ENCODE data around the gene ACOT13.
"Not testable (repeated sequence)": the region's sequence is repeated elsewhere in the genome, so short reads cannot be mapped to it uniquely, and the experiment has no call there.

Gene ACOT13

DNA sequence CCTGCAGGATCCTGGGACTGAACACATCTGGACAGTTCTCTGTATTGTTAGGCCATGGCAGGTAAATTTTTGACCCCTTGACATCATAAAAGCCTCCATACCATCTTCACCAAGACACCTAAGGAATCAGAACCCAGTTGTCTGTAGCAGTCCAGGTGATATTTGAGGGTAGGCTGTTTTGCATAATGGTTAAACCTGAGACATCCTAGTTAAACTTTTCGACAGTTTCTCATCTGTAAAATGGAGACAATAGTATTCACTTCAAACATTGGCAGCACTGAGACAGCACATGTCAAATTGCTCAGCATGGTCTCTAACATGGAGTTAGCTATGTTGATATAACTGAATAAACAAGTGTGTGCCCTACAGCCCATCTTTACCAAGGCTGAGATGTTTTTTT lies 27.3 kb downstream of the ACOT13 start:
- DNase-seq: no peak

DNA sequence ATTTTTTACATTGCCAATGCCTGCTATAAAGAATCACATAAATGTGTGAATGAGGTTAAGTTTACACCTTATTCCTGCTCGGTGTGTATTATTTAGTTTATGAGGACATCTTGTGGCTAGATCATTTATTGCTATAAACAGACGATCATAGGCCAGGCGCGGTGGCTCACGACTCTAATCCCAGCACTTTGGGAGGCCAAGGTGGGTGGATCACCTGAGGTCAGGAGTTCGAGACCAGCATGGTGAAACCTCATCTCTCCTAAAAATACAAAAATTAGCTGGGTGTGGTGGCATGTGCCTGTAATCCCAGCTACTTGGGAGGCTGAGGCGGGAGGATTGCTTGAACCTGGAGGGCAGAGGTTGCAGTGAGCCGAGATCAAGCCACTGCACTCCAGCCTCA lies 28.8 kb downstream of the ACOT13 start:
- DNase-seq: peak; percentile 69

DNA sequence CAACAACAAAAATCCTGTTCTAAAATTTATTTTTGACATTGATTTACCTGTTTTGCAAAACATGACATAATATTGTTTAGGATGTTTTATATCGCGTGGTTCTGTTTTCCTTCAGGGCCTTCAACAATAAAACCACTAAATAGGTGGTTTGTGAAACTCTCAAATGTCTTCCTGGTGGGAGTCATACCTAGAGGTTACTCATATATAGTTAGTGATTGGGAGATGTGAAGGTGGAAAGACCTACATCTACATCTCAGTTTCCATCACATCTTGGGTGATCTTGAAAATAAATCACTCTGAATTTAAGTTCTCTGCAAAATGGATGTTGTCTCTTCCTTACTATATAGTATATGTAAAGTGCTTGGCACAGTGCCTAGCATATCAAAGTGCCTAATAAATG lies 29.2 kb downstream of the ACOT13 start:
- no peak for DNase-seq

DNA sequence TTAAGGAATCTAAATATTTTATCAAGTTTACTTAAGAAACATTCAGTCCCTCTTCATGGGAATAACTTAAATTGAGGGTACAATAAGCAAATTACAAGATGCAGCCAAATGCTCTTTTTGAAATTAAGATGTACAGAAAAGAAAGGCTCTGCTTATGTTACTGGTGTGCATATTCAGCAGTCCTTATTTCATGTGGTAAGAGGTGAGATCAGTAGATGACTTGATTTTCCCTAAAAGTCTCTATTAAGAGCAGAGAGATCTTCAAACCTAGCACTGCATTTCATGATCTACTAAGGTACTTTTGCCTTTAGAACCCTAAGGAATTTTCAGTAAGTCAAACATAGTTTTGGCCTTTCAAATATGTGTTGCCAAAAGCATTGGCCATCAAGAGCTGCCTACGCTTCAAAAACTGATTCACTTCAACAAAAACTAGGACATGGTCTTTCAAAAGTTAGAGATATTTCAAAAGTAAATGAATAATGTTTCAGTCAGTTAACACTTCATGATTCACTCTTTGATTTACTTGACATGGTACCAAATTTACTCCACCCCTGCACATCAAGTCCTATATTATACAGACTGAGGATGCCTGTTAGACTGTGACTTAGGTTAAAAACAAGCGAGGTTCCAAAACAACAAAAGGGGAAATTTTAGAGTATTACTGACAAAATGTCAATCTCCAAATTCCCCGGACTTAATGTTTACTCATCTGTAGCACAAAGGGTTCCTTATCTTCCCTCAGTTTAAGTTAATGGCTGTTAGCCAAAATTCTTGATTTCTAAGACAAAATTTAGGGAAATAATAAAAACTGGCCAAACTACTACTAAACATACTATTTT lies 32.9 kb downstream of the ACOT13 start:
- DNase-seq: no peak

DNA sequence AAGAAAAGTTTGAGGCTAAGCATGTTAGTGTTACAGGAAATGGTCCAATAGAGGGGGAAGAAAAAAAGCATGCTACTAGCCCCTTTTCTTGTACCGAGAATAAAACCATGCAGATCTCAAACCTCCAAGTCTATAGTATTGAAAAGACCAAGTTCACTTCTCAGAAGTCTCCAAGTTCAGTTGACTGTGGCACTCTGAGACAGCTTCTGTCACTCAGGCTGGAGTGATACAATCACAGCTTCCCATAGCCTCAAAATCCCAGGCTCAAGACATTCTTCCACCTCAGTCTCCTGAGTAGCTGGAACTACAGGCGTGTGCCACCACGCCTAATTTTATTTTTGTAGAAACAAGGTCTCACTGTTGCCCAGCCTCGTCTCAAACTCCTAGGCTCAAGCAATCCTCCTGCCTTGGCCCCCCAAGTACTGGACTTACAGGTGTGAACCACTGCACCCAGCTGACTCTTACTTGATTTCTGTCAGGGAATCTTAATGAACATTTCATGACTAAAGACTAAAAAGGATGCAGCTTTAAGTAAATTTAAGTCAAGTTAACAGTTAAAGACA lies 35.9 kb downstream of the ACOT13 start:
- no peak for DNase-seq

DNA sequence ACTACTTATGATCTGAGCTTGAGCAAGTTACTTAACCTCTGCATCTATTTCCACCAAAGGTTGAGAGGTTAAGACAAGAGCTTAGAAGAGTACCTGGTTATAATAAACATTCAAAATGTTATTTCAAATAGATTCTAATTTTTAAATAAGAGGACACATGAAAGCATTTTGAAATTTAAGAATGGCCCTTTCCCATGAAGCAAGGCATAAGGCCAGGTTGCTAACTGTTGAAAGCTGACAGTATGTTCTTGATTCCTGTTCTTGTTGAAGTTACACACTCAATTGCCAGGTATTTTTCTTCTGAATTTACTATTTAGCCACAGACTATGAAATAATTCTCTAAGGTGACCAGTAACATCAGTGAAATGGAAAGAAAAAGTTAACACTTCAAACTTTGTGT lies 37.6 kb downstream of the ACOT13 start:
- no peak for DNase-seq

DNA sequence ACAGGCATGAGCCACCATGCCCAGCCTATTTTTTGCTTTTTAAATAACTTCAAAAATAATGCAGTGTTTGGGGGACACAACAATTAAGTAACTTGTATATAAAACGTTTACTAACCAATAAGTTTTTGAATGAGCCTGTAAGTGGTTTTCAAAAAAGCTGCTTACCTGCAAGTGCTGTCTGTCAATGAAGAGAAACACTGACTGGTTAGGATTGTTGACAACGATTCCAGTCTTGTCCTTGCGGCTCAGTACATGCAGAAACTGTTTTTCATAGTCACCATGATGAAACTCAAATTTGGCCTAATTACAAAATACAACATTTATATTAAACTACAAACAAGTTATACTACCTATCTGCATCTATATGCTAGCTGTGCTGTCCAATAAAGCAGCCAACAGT lies 41.7 kb downstream of the ACOT13 start:
- DNase-seq: no peak

DNA sequence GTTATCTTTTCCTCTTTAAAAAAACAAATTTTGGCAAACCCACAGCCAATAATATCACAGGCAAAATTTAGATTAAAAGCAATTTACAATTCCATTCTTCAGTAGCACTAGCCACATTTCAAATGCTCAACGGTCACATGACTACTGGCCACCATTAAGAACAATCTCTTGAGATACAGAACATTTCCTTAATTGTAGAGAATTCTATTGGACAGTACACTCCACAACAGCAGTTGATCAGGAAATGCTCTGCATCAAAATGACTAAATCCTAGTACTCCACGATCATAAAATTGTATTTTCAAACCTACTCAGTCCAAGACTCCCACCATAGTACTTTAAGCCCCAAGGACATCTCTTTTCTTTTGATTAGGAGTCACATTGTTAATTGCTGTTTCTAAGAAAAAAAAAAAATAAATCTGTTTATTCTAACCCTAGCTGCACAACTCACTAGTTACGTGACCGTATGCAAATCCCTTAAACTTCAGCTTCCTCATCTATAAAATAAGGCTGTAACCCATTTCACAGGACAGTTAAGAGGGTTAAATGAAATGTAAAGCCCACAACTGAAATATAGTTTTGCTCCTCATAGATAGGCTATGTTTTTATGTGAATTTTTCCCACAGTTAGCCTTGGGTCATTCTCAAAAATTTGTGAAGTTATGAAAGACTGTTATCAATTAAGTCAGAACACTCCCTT lies 42.3 kb downstream of the ACOT13 start:
- no peak for DNase-seq

DNA sequence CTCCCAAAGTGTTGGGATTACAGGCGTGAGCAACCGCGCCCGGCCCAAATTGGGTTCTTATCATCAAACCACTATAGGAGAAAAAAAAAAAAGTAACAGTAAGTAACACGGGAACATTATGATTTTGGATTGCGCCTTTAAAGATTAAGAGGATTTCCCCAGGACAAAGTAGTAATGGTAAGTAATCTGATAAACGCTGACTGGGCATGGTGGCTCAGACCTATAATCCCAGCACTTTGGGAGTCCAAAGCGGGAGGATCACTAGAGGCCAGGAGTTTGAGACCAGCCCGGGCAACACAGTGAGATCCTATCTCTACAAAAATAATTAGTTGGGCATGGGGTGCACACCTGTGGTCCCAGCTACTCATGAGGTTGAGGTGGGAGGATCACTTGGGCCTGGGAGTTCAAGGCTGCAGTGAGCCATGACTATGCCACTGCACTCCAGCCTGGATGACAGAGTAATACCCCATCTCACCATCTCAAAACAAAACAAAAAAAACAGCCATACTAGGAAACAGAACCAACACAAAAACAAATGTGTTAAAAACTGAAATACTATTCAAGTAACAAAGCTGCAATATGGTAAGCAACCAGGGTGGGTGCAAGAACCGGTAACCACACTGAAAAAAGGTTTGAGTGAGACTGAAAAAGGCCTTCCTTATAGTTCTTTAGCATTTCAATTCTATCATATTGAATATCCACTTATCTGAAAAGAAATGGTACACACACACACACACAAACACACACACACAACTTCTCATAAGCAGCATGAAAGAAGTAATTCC lies 43.8 kb downstream of the ACOT13 start:
- no peak for DNase-seq

DNA sequence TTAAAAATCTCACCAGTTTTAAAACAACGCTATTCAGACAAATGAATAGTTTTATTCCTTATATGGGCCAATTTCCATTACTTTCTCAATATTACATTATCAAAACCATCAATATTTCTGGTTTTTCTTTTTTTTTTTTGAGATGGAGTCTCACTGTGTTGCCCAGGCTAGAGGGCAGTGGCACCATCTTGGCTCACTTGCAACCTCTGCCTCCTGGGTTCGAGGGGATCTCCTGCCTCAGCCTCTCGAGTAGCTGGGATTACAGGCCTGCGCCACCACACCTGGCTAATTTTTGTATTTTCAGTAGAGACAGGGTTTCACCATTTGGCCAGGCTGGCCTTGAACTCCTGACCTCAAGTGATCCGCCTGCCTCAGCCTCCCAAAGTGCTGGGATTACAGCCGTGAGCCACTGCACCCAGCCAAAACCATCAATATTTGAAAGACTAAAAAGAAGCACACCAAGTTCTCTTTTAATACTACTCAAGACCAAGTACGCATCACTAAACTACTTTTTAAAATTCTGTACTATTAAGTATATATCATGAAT lies 49.8 kb downstream of the ACOT13 start:
- DNase-seq: not testable (repeated sequence)

DNA sequence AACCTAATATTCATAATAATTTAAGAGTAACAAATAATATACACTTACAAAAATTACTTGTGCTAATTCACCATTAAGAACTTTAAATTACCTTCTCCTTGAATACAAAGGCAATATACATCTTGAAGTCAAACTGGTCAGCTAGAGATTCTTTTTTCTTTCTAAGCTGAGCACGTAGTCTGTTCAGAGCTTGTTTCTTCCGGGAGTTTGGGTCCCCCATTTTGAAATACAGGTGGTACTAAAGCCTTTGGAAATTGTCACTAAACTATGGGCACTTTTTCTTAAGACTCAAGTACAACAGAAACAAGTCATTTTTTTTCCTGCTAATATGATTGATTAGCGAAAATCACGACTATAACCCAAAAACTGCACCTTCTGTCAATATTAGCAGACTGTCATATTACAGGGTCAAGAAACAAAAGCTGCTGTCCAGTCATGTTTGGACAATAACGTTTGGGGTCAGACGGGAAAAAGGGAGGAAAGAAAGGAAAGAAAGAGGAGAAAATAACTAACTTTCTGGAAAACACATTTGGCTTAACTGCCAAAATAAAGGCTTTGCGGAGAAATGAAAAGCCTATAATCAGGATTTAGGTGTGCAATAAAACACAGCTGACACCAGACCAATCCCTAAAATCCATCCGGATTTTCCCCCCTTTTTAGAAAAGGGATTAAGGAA lies 51.7 kb downstream of the ACOT13 start:
- peak; percentile 28 for DNase-seq

DNA sequence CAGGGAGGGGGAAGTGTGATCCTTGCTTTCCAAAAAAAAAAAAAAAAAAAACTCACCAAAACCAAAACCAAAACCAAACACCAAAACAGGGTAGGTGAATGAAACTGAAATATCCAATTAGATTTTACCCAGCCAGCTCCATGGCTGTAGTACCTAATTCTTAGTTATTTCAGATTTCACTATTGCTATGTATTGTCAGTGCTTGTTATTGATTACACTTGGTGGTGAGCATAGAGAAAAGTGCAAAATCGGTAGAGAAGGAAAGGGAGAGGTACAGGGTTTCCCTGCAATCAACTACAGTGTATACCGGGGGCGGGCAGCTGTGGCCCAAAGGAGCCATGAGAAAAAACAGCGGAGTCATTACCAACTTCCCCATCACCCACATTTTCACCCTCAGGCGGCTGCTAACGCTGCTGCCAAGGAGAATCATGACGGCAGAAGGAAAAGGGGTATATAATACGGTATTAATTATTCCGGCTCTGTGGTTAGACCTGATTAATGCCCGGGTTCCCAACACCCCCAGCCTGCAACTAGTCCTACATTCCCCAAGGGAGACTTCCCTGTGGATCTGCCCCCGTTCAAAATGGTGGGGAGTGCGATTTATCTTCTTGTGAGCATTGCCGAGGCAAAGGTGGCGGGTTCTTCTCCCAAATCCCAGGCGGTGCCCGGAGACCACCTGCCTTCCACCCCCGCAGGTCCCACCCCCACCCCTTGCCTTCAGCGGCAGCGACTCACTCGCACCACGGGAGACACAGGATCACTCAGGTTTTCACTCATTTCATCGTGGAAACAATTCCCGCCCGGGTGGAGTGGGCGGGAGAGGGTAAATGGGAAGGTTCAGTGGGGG lies 52.5 kb downstream of the ACOT13 start, which contains the start of gene C6orf62:
Gene C6orf62, minus strand, starts transcription at position 30 of the 847 bp plus-strand sequence. CDS start 486 bp downstream, outside the sequence.
- peak; percentile 53 for DNase-seq

DNA sequence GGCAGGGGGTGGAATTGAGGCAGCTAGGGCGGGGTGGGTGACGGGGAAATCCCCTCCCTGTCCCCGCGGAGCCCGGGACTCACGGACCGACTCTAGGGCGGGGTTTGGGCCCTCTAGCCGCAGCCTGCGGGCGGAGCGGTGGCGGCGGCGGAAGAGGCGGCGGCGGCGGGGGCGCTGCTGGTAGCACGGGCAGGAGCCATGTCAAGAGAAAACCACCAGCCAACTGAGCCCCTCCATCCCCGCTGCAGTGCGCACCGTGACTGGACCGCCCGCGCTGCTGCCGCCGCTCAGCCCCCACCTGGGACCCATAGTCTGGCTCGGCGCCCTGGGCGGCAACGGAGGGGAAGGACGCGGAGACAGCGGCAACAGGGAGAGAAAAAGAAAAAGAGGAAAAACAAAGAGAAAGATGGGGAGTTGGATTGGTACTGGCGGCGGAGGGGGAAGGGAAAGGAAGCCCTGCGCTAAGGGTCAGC lies 53.3 kb downstream of the ACOT13 start:
- peak; percentile 87 for DNase-seq

DNA sequence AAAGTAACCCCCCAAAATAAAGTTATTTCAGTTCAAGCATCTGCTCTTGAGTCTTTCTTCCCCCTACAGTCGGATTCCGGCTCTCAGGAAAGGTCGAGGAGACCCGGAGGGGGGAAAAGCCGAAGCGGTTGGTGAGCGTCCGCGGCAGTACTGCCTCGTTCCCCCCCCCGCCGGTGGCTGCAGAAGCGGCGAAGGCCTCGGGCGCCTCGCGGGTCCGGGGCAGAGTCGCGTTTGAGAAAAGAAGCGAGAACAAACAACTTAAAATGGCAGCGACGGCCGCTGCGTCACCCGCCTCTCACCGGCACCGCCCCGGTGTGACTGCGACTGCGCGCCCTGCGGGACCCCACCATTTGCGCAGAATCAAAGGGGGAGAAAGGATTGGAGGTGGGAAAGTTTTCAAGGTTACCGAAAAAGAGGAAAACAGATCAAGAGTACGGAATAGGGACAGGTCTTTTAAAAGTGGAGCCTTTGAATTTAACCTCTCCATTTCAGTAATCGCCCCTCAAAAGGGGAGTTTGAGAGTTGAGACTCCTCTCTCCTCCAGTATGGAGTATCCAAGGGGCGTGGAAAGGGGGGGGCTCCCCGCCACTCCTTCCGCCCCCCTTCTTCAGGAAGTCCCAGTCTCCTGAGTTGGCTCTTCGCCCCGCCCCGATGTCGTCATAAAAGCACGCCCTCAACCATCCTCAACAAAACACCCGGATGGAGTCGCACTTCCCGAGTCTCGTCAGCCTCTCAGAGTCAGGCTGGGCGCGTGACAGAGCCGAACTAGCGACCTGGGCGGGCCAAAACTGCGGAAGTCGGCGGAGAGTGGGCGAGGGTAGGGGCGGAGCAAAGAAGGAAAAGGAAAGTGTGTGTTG lies 54.0 kb downstream of the ACOT13 start:
- peak; percentile 100 for DNase-seq

DNA sequence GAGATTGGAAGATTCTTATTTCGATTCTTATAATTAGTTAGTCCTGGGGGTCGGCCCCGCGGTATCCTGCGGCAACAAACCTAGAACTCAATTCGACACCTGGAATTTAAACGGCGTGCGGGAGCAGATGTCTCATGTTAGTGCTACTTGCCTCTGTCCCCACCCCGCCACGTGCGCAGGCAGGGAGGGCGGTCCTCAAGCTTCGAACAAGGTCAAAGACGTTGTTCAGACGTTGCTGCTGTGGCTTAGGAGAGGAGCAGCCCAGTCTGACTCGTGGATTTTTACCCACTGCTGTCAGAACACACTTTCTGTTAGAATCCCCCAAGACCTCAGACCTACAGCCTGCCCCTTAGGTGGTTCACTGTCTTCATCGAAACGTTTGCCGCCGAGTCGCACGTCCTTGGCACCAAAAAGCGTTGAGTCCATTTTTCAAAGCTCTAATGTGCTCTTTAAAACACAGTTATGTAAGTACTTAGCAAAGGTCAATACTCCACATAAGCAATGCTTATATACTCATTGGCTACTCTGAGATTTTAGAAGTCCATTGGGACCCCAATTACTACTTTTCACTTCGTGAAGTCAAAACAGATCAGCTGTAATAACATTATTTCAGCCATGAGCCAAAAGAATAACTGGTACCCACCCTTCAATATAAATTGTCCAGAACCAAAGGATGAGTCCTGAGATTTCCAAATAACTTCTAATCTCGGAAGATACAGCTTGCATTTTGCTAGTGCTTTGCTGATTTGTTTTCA lies 54.8 kb downstream of the ACOT13 start:
- no peak for DNase-seq

DNA sequence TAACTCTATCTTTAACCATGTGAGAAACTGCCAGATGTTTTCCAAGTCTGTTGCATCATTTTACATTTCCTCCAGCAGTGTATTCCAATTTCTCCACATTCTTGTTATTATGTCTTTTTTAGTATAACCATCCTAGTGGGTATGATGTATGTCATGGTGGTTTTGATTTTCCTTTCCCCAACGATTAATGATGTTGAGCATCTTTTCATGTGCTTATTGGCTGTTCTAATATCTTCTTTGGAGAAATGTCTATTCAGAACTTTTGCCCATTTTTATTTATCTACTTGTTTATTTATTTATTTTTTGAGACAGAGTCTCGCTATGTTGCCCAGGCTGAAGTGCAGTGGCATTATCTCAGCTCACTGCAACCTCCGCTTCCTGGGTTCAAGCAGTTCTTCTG lies 56.4 kb downstream of the ACOT13 start:
- DNase-seq: no peak

DNA sequence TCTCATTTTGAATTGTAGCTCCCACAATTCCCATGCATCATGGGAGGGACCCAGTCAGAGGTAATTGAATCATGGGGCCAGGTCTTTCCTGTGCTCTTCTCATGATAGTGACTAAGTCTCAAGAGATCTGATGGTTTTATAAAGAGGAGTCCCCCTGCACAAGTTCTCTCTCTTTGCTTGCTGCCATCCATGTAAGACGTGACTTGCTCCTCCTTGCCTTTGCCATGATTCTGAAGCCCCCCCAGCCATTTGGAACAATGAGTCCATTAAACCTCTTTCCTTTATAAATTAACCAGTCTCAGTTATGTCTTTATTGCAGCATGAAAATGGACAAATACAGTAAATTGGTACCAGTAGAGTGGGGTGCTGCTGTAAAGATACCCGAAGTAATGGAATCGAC lies 63.8 kb downstream of the ACOT13 start:
- DNase-seq: not testable (repeated sequence)

DNA sequence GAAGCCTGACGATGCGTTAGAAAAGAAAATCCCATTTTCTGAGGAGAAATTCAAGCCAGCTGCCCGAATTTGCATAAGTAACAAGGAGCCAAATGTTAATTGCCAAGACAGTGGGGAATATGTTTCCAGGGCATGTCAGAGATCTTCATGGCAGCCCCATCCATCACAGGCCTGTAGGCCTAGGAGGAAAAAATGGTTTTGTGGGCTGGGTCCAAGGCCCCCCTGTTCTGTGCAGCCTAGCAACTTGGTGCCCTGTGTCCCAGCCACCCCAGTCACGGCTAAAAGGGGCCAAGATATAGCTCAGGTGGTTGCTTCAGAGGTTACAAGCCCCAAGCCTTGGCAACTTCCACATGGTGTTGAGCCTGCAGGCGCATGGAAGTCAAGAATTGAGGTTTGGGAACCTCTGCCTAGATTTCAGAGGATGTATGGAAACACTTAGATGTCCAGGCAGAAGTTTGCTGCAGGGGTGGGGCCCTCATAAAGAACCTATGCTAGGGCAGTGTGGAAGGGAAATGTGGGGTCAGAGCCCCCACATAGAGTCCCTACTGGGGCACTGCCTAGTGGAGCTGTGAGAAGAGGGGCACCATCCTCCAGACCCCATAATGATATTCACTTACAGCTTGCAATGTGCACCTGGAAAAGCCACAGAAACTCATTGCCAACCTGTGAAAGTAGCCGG lies 64.7 kb downstream of the ACOT13 start:
- not testable (repeated sequence) for DNase-seq

DNA sequence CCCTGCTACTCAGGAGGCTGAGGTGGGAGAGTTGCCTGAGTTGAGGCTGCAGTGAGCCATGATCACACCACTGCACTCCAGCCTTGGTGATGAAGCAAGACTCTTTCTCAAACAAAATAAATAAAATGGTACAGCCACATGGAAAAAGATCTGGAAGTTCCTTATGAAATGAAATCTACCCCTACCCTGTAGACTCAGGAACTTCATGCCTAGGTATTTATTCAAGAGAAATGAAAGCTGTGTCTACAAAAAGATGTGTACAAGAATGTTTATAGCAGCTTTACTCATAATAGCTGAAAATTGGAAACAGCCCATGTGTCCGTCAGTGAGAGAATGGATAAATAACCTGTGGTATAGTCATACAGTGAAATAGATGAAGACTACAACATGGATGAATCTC lies 67.3 kb downstream of the ACOT13 start:
- DNase-seq: no peak

Data from CD4-positive, alpha-beta T cell treated with Interleukin-21 for 1 hour (primary cell).